Ectodermal cell (in vitro differentiated cells): ENCODE measurements around the gene PGM1.
"Not testable (repeated sequence)": the region's sequence is repeated elsewhere in the genome, so short reads cannot be mapped to it uniquely, and the experiment has no call there.

ENCODE experiments used
- H3K27ac ChIP-seq: 2 replicates; pipeline ENCODE4 v1.7.0; 2013; ENCODE audit warnings: mild to moderate bottlenecking, low read depth, low read length; ENCODE audit not compliant: insufficient read depth, poor library complexity, severe bottlenecking
- H3K27me3 ChIP-seq: 2 replicates; pipeline ENCODE4 v1.7.0; 2013; ENCODE audit warnings: mild to moderate bottlenecking, low read length; ENCODE audit not compliant: insufficient read depth, control insufficient read depth, poor library complexity, severe bottlenecking
- H3K36me3 ChIP-seq: one replicate; pipeline ENCODE4 v1.7.0; 2013; ENCODE audit warnings: low read length; ENCODE audit not compliant: control insufficient read depth, insufficient read depth
- H3K4me1 ChIP-seq: one replicate; pipeline ENCODE4 v1.7.0; 2013; ENCODE audit warnings: low read length; ENCODE audit not compliant: control insufficient read depth, insufficient read depth
- H3K4me3 ChIP-seq: 2 replicates; pipeline ENCODE4 v1.7.0; 2013; ENCODE audit warnings: low read depth, low read length, control low read depth; ENCODE audit not compliant: insufficient read depth
- H3K9me3 ChIP-seq: 2 replicates; pipeline ENCODE4 v1.7.0; 2013; ENCODE audit warnings: mild to moderate bottlenecking, low read length, moderate library complexity; ENCODE audit not compliant: control insufficient read depth
- WGBS, 2 experiments: methylation state at CpG; one replicate each; pipeline ENCODE4 v1.1.7; 2013; ENCODE audit warnings: missing lambda C conversion rate in 2 of 2; 5-methylcytosine and 5-hydroxymethylcytosine counted together

Gene PGM1

DNA sequence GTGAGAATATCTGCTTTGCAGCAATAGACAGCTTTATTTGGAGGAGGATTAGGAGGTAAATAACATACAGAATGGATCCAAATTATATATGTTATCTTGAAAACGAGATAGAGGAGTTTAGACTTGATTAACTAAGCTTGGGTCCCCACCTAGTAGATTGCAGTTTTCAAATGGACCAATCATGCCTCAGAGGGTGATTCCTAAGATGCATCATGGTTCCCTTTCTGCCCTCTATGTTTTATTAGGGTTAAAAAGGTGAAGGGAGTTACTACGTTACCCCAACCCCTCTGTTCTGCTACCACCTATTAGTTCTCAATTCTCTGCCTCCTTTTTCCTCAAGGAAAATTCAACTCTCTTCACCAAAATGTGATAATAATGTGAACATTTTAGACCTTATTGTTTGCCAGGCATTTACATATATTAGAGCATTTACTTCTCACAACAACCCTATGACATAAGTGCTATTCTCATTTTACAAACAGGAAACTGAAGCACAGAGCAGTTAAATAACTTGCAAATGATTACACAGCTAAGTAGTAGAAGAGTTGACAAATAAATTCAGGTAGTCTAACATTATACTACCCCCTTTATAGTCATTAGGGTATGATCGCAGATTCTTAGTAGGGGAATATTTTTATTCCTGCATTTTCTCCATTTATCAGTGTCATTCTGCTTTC lies 23.4 kb upstream of the PGM1 start:
- H3K27me3 ChIP-seq, result no peaks in the 10 kb centered on the region
- H3K4me3 ChIP-seq, result no peak overlapping the region
- H3K27ac ChIP-seq, result no peak overlapping the region
- no peaks in the 10 kb centered on the region for H3K9me3 ChIP-seq
- peaks cover 4% of the 10 kb centered on the region for H3K4me1 ChIP-seq
- 75 to 96% methylated on average over 1 to 3 of the region's 3 CpGs for WGBS, 2 experiments
- H3K36me3 ChIP-seq, result no peaks in the 10 kb centered on the region

DNA sequence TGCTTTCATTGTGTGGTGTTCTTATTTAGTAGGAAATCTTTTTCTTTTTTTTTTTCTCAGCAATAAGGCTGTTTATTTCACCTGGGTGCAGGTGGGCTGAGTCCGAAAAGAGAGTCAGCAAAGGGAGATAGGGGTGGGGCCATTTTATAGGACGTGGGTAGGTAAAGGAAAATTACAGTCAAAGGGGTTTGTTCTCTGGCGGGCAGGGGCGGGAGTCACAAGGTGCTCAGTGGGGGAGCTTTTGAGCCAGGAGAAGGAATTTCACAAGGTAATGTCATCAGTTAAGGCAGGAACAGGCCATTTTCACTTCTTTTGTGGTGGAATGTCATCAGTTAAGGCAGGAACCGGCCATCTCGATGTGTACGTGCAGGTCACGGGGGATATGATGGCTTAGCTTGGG lies 20.5 kb upstream of the PGM1 start:
- H3K27ac ChIP-seq, H3K36me3 ChIP-seq, H3K4me3 ChIP-seq, H3K4me1 ChIP-seq, H3K27me3 ChIP-seq, H3K9me3 ChIP-seq: not testable (repeated sequence)
- WGBS, 2 experiments, result 52 to 57% methylated on average over 7 to 8 of the region's 8 CpGs

DNA sequence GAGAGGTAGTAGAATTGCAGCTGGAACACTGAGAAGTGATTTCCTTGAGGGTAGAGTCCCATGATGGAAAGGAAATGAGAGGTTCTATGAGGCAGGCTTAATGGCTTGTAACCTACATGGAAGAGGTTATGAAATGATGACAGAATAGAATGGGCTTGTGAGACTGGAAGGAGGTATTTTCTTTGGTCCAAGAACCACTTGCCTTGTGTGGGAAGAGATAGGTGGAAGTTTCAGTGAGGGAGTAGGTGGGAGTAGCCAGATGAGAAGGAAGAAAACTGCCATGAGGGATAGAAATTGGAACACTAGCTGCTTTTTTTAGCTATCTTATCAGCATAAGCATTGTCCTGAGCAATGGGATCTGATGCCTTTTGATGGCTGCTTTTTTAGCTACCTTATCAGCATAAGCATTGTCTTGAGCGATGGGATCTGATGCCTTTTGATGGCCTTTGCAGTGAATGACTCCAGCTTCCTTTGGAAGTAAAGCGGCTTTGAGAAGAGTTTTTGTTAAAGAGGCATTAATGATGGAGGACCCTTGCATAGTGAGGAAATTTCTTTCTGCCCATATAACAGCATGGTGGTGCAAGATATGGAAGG lies 18.9 kb upstream of the PGM1 start:
- H3K27me3 ChIP-seq, H3K36me3 ChIP-seq, H3K4me1 ChIP-seq, H3K4me3 ChIP-seq, H3K9me3 ChIP-seq: not testable (repeated sequence)
- 2 to 4% methylated on average over 2 of the region's 2 CpGs for WGBS, 2 experiments
- peak overlapping the region; percentile 8 for H3K27ac ChIP-seq

DNA sequence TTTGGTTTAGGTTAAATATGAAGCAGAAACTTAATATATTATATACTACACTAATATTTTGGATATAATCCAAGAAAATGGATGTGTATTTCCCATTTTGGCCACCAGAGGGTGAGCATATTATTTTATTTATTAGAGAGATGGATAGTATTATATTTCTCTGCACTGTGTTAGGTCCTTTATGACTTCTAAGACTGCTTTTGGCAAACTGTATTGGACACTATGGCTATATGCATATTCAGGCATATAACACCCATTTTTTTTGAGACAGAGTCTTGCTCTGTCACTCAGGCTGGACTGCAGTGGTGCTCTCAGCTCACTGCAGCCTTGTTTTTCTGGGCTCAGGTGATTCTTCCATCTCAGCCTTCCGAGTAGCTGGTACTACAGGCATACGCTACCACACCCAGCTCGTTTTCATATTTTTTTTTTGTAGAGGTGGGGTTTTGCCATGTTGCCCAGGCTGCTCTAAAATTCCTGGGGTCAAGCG lies 17.8 kb upstream of the PGM1 start:
- Histone ChIP-seq H3K36me3 (no peaks in the 10 kb centered on the region), H3K4me1 (peaks cover 4% of the 10 kb centered on the region), H3K27ac (no peak overlapping the region), H3K4me3 (no peak overlapping the region), H3K9me3 (no peaks in the 10 kb centered on the region), H3K27me3 (no peaks in the 10 kb centered on the region)
- WGBS, 2 experiments, result 60 to 71% methylated on average over 4 of the region's 4 CpGs

DNA sequence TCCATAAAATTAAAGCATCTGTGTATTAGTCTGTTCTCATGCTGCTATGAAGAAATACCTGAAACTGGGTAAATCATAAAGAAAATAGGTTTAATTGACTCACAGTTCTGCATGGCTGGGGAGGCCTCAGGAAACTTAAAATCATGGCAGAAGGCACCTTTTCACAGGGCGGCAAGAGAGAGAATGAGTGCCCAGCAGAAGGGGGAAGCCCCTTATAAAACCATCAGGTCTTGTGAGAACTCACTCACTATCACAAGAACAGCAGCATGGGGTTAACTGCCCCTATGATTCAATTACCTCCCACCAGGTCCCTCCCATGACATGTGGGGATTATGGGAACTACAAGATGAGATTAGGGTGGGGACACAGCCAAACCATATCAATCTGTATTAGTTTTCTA lies 6.9 kb upstream of the PGM1 start:
- H3K4me3 ChIP-seq, H3K4me1 ChIP-seq, H3K27me3 ChIP-seq, H3K9me3 ChIP-seq, H3K27ac ChIP-seq, H3K36me3 ChIP-seq: not testable (repeated sequence)
- 80 to 97% methylated on average over 1 of the region's 1 CpG for WGBS, 2 experiments

DNA sequence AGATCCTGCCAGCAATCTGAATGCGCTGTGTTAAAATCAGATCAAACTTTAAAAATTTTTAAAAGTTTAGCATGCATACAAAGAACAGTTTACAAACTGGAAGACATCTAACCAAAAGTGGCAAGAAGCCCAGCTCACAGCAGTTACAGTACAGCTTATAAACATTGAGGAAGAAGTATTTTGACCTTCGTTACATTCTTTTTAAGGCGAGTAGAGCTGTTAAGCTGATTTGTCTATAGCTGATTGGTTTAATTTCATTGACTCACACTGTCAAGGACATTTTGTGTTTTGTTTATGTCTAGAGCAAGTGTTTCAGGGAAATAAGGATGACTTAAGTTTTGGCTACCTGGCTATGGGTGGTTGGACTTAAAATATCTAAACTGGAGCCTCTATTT lies 3.0 kb upstream of the PGM1 start:
- peaks cover 28% of the 10 kb centered on the region for H3K27me3 ChIP-seq
- no peak overlapping the region for H3K27ac ChIP-seq
- H3K4me1 ChIP-seq, result peaks cover 8% of the 10 kb centered on the region
- 92 to 96% methylated on average over 3 of the region's 3 CpGs for WGBS, 2 experiments
- H3K4me3 ChIP-seq, result no peak overlapping the region
- no peaks in the 10 kb centered on the region for H3K9me3 ChIP-seq
- H3K36me3 ChIP-seq, result no peaks in the 10 kb centered on the region

DNA sequence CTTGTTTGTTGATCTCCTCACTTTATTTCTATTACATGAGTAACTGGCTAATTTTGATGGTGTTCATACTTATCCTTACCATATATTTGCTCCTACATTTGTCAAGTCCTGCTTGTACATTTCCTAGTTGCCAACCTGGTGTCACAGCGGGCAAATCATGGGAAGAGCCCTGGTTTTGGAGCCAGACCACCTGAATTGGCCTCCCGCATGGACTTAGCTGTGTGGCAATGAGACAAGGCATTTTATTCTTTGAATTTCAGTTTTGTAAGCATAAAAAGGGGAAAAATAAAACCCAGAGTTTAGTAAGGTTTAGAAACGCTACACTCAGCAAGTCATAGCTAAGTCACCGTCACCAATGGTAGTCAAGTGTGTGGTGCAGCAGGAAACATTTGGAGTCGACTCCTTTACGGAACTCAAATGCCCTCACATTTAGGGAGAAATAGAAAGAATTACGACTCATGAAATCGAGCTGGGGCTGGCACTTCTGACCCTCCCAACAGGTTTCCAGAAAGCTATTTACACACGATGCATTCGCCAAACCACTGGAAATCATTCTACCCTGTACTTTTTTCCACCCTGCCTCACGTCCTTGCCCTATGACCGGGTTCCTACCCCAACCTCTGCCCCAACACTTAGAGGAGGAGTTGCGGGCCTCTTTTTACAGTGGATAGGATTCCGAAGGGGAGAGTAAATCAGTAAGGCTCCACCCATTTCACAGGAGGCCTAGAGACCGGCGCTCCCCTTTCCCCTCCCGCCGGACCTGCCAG lies 492 bp upstream of the PGM1 start:
- peaks cover 8% of the 10 kb centered on the region for H3K4me1 ChIP-seq
- H3K9me3 ChIP-seq, result no peaks in the 10 kb centered on the region
- peak overlapping the region; percentile 80 for H3K4me3 ChIP-seq
- WGBS, 2 experiments, result 27 to 28% methylated on average over 18 of the region's 18 CpGs
- no peaks in the 10 kb centered on the region for H3K36me3 ChIP-seq
- H3K27me3 ChIP-seq, result peaks cover 28% of the 10 kb centered on the region
- no peak overlapping the region for H3K27ac ChIP-seq

DNA sequence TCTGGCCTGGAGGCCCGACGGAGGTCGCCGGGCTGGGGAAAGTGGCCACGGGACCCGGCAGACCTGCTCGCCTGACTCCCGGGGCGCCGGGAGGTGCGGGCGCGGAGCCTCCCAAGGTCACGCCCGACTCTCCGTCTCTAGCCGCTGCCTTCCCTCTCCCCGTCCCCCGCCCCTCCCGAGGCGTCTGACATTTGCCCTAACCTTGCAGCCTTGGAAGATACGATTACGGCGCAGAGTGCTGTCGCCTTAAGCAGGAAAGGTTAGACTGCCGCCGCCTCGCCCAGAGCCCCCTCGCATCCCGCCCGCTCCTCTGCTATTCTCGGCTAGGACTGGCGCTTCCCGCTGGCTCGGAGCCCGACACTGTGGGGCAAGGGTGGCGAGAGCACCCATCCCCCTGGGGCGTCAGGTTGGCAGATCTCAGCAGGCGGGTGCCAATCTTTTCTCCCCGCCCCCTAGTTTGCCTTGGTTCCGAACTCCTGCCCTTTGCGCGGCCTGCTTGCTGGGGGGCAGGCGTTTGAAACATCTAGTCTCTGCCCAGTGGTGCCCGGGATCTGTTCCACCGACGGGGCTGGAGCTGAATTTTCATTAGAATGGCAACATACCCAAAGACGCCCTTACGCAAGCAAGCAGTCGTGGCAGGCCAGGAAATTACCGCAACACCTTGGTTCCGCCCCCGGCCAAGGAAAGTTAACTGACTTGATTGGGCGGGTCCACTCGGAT lies 835 bp downstream of the PGM1 start:
- Histone ChIP-seq H3K4me1 (peaks cover 8% of the 10 kb centered on the region), H3K27ac (no peak overlapping the region)
- 4% methylated on average over 55 of the region's 55 CpGs for WGBS, 2 experiments

DNA sequence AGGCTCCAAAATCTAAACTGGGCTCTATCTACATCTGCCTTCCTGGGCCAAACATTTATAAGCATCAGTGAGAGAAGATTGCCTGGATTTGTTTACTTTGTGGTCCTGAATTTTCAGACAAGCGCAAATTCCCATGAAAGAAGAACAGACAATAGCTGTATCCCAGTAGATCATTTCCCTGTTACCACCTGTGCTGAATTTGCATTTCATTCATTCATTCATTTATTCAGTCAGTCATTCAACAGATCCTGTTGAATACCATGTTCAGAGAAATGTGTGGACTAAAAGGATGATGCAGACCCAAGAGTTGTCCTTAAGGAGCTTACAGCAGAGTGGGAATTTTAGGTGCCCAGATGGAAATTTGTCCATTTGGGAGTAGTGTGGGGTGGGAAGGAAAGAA lies 2.2 kb downstream of the PGM1 start:
- no peak overlapping the region for H3K4me3 ChIP-seq

More for the DNA sequence above, 835 bp downstream of the PGM1 start:
- H3K36me3 ChIP-seq, result no peaks in the 10 kb centered on the region
- H3K9me3 ChIP-seq, result no peaks in the 10 kb centered on the region
- H3K27me3 ChIP-seq, result peaks cover 28% of the 10 kb centered on the region
- peak overlapping the region; percentile 80 for H3K4me3 ChIP-seq

DNA sequence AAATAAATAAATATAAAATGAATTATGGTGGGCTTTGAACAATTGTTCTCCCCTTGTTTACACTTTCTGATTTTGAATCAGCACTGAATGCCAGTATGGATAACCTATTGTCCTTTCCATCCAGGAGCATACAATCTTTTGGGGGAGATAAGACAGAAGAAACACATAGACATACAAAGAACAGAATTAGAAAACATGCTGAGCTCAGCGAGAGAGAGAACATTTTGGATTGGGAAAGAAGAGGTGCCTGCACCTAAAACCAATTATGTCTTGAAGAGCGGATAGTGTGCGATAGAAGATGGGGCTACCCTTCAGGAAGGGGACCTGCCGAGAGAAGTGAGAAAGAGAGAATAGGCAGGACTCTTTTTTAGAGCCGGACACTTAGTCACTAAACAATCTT lies 6.6 kb downstream of the PGM1 start:
- no peaks in the 10 kb centered on the region for H3K36me3 ChIP-seq
- H3K27ac ChIP-seq, result no peak overlapping the region
- peaks cover 6% of the 10 kb centered on the region for H3K4me1 ChIP-seq
- H3K27me3 ChIP-seq, result peaks cover 1% of the 10 kb centered on the region
- WGBS, 2 experiments, result 94 to 95% methylated on average over 5 of the region's 5 CpGs
- no peak overlapping the region for H3K4me3 ChIP-seq
- no peaks in the 10 kb centered on the region for H3K9me3 ChIP-seq

More for the DNA sequence above, 2.2 kb downstream of the PGM1 start:
- Histone ChIP-seq H3K27me3 (peaks cover 28% of the 10 kb centered on the region), H3K9me3 (no peaks in the 10 kb centered on the region), H3K27ac (no peak overlapping the region), H3K4me1 (peaks cover 8% of the 10 kb centered on the region), H3K36me3 (no peaks in the 10 kb centered on the region)
- WGBS, 2 experiments, result 92 to 96% methylated on average over 1 of the region's 1 CpG
